HG02852 (cell line): Measurements from ENCODE around the gene ABI3BP.

Experiments used
- ATAC-seq: cut with Tn5 transposase; IDR thresholded peaks from one replicate; pipeline ENCODE4 v1.9.1; 2021; ENCODE audit warnings: mild to moderate bottlenecking, moderate library complexity; ENCODE audit not compliant: unreplicated experiment

The ABI3BP gene

DNA sequence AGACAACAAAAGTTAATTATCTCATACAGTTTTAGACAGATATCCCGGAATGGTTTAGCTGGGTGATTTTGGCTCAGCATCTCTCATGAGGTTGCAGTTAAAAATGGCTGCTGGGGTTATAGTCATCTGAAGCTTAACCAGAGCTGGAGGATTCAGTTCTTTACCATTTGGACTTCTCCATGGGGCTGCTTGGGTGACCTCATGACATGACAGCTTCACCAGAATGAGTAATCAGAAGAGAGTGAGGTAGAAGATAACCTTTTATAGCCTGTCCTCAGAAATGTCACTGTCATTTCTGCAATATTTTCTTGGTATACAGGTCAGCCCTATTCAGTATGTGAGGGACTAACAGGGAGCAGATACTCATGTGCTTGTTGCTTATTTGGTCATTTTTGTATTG lies 253.0 kb downstream of the ABI3BP start:
- ATAC-seq: no peak

DNA sequence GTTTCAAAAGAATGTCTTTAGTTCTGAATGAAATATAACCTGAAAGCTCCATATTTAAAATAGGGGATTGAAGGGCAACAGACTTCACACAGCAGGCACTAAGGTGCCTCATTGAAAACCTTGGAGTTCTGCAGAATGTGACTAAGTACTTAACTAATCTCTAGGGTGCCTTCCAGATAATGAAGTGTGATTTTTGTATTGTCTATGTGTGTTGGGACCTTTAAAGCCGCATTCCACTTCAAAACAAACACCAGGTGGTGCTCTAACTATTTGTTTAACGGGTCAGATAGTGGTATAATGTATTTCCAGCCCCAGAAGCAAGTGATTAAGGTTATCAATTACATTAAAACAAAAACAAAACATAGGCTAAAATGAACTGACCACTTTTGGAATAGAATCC lies 255.9 kb downstream of the ABI3BP start:
- ATAC-seq: no peak

DNA sequence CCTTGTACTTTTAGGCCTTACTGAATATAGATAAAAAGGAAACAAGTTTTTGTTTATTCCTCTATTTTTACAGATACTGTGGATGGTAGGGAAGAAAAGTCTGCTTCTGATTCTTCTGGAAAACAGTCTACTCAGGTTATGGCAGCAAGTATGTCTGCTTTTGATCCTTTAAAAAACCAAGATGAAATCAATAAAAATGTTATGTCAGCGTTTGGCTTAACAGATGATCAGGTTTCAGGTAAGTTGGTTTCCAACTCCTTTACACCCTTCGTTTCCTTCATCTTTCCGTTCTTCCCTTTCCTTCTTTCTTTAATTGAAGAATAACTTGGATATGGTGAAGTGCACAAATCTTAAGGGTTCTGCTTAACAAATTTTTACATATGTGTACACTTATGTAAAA lies 260.8 kb downstream of the ABI3BP start:
- ATAC-seq: no peak

DNA sequence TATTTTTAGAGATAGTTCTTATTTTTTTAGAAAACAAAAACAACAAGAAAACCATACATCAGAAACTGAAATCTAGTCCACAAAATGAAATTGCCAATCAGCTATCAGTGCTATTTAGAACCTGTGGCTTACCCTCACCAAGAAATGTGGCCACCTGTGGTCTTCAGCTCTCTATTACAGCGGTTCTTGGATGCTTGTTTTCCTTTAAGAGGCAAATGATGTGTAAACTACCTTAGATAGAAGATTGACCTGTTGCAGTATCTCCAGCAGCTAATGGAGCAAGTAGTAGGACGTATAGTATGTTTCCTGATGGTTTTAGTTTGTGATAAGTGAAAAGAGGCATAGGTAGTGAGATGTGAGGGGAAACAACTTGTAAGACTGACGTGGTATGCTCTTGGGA lies 262.7 kb downstream of the ABI3BP start:
- peak; percentile 53 for ATAC-seq

GRCh38 chr3:100726706-100727105 lies 266.5 kb downstream of the ABI3BP start:
- ATAC-seq: no peak

DNA sequence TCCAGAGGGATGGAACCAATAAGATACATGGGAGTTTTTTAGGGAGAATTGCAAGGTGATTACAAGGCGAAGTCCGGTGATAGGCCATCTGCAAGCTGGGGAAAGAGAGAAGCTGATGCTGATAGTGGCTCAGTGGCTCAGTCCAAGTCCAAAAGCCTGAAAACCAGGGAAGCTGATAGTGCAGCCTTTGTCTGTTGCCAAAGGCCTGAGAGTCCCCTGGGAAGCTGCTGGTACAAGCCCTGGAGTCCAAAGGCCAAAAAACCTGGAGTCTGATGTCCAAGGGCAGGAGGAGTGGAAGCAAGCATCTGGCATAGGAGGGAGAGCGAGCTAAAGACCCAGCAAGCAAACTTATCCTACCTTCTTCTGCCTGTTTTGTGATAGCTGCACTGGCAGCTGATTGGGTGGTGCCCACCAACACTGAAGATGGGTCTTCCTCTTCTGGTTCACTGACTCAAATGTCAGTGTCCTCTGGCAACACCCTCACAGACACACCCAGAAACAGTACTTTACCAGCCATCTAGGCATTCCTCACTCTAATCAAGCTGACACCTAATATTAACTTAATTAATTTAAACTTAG lies 267.2 kb downstream of the ABI3BP start:
- ATAC-seq: no peak

- no peak for ATAC-seq
Observed at GRCh38 chr3:100720426-100720825, 272.8 kb downstream of the ABI3BP start.

- ATAC-seq: no peak
Observed at GRCh38 chr3:100719136-100719535, 274.1 kb downstream of the ABI3BP start.

- ATAC-seq: no peak
Observed at GRCh38 chr3:100717637-100718487, 275.4 kb downstream of the ABI3BP start.

DNA sequence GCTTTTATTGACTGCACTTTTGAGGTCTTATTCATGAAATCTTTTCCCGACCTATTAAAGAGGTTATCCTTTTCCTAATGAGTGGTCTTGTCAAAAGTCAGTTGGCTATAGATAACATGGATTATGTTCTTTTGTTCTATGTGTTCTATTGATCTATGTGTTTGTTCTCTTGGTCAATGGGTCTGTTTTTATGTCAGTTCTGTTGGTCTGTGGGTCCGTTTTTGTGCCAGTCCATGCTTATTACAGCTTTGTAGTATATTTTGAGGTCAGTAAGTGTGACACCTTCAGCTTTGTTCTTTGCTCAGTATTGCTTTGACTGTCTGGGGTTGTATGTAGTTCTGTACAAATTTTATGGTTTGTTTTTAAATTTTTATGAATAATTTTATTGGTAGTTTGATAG lies 276.2 kb downstream of the ABI3BP start:
- ATAC-seq: no peak

DNA sequence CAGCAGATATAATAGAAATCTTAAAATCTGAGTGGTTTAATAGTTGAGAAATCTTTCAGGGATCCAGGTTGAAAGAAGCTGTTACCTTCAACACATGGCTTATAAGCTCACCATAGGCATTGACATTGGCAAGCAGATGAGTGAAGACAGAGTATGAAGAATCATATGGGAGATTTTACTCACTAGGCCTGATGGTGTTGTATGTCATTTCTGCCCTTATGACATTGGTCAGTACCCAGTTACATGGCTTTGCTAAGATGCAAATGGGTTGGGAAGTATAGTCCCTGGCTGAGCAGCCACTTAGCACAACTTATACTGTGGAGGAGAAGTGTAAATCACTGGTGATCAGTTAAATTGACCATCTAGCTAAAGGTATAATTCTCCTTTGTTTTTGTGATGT lies 278.0 kb downstream of the ABI3BP start:
- no peak for ATAC-seq

DNA sequence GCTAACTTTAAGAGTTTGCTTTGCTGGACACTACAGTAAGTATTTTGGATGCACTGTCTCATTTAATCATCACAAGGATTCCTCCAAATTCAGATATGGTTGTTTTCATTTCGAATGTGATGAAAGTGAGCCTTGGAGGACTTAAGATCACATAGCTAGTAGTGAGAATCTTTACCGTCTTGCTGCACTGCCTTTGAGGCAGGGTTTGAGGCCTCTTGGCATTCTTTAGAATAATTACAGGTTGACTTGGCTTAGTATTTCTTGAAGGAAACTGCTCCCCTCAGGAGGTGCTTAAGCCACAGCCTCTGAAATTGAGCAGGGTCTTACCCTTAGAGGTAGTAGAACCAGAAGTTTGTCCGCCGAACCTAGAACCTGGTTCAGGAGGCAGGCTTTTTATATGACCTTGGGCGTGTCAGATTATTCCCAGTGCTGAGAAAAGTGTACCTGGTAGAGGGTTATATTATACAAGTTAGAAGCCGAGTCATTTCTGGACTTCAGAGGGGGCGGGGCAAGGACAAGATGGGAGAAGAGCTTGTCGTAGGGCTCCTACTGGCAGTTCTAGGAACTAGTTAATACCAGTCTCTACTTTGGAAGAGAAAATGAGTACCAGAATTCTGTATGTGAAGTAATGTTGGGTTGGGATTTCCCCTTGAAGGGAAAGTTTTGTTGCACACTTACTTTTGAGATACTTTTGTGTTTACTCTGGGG lies 282.8 kb downstream of the ABI3BP start:
- peak; percentile 35 for ATAC-seq

- peak; percentile 1 for ATAC-seq
Observed at GRCh38 chr3:100709842-100710260, 283.4 kb downstream of the ABI3BP start.

GRCh38 chr3:100708989-100709841 lies 284.0 kb downstream of the ABI3BP start, which contains the start of gene TFG:
TSS of gene TFG (plus strand) at chr3:100709494. CDS start at chr3:100713686, 4,192 bp downstream.
- peak; percentile 93 for ATAC-seq

- no peak for ATAC-seq
Observed at GRCh38 chr3:100708644-100708988, 284.6 kb downstream of the ABI3BP start.

GRCh38 chr3:100706365-100706764 lies 286.9 kb downstream of the ABI3BP start:
- ATAC-seq: no peak

DNA sequence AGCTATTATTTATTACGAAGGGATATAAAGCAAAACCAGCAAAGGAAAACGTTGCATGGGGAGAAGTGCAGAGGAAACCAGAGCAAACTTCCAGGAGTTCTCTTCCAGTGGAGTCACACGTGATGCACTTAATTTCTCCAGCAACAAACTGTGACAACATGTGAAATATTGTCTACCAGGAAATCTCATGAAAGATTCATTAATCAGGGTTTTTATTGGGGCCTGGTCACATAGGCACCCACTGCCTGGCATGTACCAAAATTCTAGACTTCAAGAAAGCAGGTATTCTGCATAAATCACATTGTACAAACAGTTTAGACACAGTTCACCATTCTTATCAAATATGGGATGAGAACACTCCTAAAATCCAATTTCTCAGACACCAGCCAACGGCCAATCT lies 289.4 kb downstream of the ABI3BP start:
- no peak for ATAC-seq

DNA sequence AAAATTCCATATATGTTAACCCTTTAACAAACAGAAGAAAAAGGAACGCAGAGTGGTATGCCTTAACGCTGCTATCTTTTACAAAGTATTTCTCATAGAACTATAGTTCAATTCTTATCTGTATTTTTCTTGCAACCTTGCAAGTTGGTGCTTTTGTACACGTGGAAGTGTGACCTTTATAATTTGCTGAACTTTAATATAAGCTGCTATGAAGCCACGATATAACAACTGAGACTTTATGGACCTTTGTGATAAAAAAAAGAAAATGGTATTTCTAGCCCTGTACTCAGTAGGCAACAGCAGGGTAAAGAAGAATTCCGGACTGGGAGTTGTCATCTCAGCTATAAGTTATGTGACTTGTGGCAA lies 290.3 kb downstream of the ABI3BP start:
- ATAC-seq: no peak

- ATAC-seq: no peak
Observed at GRCh38 chr3:100702082-100702979, 290.9 kb downstream of the ABI3BP start.

- no peak for ATAC-seq
Observed at GRCh38 chr3:100700708-100701107, 292.5 kb downstream of the ABI3BP start.
